A549 (cell line): ENCODE measurements around the gene STYXL1.

Experiments used
- EP300 ChIP-seq, 2 experiments: fragments of >200 bp; sonication (Bioruptor Twin); formaldehyde crosslinking; IDR thresholded peaks; 2 replicates in 1 of 2; 3 replicates in 1 of 2; pipeline ENCODE4 v1.6.1; 2016 to 2017
- HDAC2 ChIP-seq: fragments of 200-600 bp; sonication (generic); IDR thresholded peaks from 2 replicates; pipeline ENCODE4 v1.6.1; 2016
- JUN ChIP-seq, 2 experiments: fragments of >200 bp; sonication (Bioruptor Twin); formaldehyde crosslinking; IDR thresholded peaks; 2 replicates in 1 of 2; 3 replicates in 1 of 2; pipeline ENCODE4 v1.6.1; 2016 to 2017
- POLR2A ChIP-seq: IDR thresholded peaks from 2 replicates; pipeline ENCODE4 v1.6.1; 2012; ENCODE audit warnings: mild to moderate bottlenecking, low read length
- RAD21 ChIP-seq, 2 experiments: fragments of >200 bp in 1 of 2; sonication (Bioruptor Twin) in 1 of 2; formaldehyde crosslinking in 1 of 2; IDR thresholded peaks in 1 of 2; conservative IDR thresholded peaks in 1 of 2; 2 replicates in 1 of 2; 3 replicates in 1 of 2; pipeline ENCODE4 v1.6.1; 2012 to 2018; ENCODE audit warnings: inconsistent platforms in 1 of 2
- TFCP2L1 ChIP-seq: fragments of 250-450 bp; sonication (Bioruptor Pico); IDR thresholded peaks from 2 replicates; pipeline ENCODE4 v1.5.0; 2021; ENCODE audit warnings: mild to moderate bottlenecking
- TF ChIP-seq, protein P1 (sequence below): fragments of >200 bp; sonication (Bioruptor Twin); formaldehyde crosslinking; IDR thresholded peaks from 3 replicates; pipeline ENCODE4 v1.5.1; 2016
- TF ChIP-seq, protein P2 (sequence below): fragments of 150-350 bp; IDR thresholded peaks from 2 replicates; pipeline ENCODE4 v1.6.1; 2014; ENCODE audit warnings: low read depth, mild to moderate bottlenecking, low read length
- TF ChIP-seq, protein P3 (sequence below): fragments of 250-450 bp; sonication (Bioruptor Pico); IDR thresholded peaks from 2 replicates; pipeline ENCODE4 v1.5.0; 2021; ENCODE audit warnings: mild to moderate bottlenecking, moderate library complexity, borderline replicate concordance
- TF ChIP-seq, protein P4 (sequence below): IDR thresholded peaks from 2 replicates; pipeline ENCODE4 v1.6.1; 2012
- TF ChIP-seq, protein P5 (sequence below): fragments of >200 bp; sonication (Bioruptor Twin); formaldehyde crosslinking; IDR thresholded peaks from 3 replicates; pipeline ENCODE4 v1.6.1; 2016

DNA sequence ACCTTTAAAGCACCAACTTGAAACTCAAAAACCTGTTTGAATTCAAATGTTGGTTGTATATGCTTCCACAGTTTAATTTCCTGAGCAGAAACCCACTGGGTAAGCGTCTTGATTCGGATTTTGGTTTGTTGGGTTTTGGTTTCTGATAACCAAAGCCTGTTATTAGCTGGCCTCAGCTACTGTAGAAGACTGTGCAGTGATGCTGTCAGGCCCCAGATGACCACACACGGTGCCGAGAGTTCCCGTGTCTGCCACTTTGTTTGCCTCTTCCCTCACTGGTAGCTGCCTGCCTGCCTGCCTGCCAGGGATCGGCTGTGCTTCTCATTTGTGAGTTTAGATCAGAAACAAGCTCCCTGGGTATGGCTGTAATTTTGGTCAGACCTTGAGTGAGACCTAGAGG, 5.7 kb upstream of the STYXL1 start:
- TF ChIP-seq RAD21 (conservative IDR thresholded peaks at IDR 0.05 in 1 of 2, IDR thresholded peaks at IDR 0.05 in 1 of 2) (no peak), HDAC2 (no peak), EP300 (IDR thresholded peaks at IDR 0.05) (no peak), POLR2A (no peak), JUN (IDR thresholded peaks at IDR 0.05) (no peak), TFCP2L1 (CRISPR knock-in tag) (no peak)
- TF ChIP-seq, protein P1, sequence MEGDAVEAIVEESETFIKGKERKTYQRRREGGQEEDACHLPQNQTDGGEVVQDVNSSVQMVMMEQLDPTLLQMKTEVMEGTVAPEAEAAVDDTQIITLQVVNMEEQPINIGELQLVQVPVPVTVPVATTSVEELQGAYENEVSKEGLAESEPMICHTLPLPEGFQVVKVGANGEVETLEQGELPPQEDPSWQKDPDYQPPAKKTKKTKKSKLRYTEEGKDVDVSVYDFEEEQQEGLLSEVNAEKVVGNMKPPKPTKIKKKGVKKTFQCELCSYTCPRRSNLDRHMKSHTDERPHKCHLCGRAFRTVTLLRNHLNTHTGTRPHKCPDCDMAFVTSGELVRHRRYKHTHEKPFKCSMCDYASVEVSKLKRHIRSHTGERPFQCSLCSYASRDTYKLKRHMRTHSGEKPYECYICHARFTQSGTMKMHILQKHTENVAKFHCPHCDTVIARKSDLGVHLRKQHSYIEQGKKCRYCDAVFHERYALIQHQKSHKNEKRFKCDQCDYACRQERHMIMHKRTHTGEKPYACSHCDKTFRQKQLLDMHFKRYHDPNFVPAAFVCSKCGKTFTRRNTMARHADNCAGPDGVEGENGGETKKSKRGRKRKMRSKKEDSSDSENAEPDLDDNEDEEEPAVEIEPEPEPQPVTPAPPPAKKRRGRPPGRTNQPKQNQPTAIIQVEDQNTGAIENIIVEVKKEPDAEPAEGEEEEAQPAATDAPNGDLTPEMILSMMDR = no peak
- TF ChIP-seq, protein P2, sequence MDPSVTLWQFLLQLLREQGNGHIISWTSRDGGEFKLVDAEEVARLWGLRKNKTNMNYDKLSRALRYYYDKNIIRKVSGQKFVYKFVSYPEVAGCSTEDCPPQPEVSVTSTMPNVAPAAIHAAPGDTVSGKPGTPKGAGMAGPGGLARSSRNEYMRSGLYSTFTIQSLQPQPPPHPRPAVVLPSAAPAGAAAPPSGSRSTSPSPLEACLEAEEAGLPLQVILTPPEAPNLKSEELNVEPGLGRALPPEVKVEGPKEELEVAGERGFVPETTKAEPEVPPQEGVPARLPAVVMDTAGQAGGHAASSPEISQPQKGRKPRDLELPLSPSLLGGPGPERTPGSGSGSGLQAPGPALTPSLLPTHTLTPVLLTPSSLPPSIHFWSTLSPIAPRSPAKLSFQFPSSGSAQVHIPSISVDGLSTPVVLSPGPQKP = no peak
- TF ChIP-seq, protein P3, sequence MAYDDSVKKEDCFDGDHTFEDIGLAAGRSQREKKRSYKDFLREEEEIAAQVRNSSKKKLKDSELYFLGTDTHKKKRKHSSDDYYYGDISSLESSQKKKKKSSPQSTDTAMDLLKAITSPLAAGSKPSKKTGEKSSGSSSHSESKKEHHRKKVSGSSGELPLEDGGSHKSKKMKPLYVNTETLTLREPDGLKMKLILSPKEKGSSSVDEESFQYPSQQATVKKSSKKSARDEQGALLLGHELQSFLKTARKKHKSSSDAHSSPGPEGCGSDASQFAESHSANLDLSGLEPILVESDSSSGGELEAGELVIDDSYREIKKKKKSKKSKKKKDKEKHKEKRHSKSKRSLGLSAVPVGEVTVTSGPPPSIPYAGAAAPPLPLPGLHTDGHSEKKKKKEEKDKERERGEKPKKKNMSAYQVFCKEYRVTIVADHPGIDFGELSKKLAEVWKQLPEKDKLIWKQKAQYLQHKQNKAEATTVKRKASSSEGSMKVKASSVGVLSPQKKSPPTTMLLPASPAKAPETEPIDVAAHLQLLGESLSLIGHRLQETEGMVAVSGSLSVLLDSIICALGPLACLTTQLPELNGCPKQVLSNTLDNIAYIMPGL (CRISPR knock-in tag) = no peak
- TF ChIP-seq, protein P4, sequence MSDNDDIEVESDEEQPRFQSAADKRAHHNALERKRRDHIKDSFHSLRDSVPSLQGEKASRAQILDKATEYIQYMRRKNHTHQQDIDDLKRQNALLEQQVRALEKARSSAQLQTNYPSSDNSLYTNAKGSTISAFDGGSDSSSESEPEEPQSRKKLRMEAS = no peak
- TF ChIP-seq, protein P5, sequence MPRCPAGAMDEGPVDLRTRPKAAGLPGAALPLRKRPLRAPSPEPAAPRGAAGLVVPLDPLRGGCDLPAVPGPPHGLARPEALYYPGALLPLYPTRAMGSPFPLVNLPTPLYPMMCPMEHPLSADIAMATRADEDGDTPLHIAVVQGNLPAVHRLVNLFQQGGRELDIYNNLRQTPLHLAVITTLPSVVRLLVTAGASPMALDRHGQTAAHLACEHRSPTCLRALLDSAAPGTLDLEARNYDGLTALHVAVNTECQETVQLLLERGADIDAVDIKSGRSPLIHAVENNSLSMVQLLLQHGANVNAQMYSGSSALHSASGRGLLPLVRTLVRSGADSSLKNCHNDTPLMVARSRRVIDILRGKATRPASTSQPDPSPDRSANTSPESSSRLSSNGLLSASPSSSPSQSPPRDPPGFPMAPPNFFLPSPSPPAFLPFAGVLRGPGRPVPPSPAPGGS = no peak
